ENCODE measurements around the gene ADAT3.

The ADAT3 gene

DNA sequence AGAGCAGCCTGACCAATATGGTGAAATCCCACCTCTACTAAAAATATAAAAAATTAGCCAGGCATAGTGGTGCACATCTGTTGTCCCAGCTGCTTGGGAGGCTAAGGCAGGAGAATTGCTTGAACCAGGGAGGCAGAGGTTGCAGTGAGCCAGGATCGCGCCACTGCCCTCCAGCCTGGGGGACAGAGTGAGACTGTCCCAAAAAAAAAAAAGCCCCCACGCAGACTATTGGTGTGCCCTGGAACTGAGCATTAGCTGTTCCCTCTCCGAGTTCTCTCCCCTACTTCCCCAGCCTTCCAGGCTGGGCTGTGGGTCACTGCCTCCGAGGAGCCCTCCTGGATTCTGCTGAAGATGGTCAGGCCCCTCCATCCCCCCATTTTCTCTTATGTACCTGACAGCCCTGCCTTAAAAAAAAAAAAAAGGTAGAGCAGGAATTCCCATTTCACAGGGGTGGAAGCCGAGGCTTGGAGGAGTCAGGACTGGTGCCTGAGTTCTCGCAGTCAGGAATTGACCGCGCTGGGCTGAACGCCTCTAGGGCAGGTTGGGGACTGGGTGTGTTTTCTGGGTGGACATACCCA is 1.9 kb downstream of the ADAT3 start:
- Histone ChIP-seq H3K27ac (ENCODE audit: low read length) (no peak overlapping the region), H3K9ac (ENCODE audit: low read depth, low read length) (no peak overlapping the region), H3K79me2 (ENCODE audit: insufficient read depth, low read length) (peaks cover 63% of the 10 kb centered on the region)

GRCh38 chr19:1907563-1908363 is 2.6 kb downstream of the ADAT3 start:
- peaks cover 29% of the 10 kb centered on the region for H3K4me1 ChIP-seq (ENCODE audit: insufficient read depth, low read length)
- H3K36me3 ChIP-seq (ENCODE audit: insufficient read depth, low read length): peaks cover 21% of the 10 kb centered on the region
- H4K20me1 ChIP-seq (ENCODE audit: insufficient read depth, low read length): peaks cover 29% of the 10 kb centered on the region
- no peak overlapping the region for H3K4me2 ChIP-seq (ENCODE audit: insufficient read depth, low read length)
- H3K4me3 ChIP-seq (ENCODE audit: low read depth in 1 of 2, low read length in 2 of 2): no peak overlapping the region
- H3K27ac ChIP-seq (ENCODE audit: low read length): no peak overlapping the region
- peaks cover 70% of the 10 kb centered on the region for H3K79me2 ChIP-seq (ENCODE audit: insufficient read depth, low read length)
- H2AFZ ChIP-seq (ENCODE audit: low read depth, low read length): no peak overlapping the region
- DNase-seq: no peak
- H3K27me3 ChIP-seq (ENCODE audit: insufficient read depth, low read length, poor library complexity): no peaks in the 10 kb centered on the region
- TF ChIP-seq EZH2 (IDR thresholded peaks at IDR 0.05; ENCODE audit: borderline replicate concordance, low read depth, low read length, severe bottlenecking): no peak
- TF ChIP-seq CTCF (IDR thresholded peaks at IDR 0.05; ENCODE audit: borderline replicate concordance, extremely low read depth, low read length, poor library complexity, severe bottlenecking): no peak
- H3K9me3 ChIP-seq (ENCODE audit: insufficient read depth, low read length, severe bottlenecking): no peaks in the 10 kb centered on the region
- H3K9ac ChIP-seq (ENCODE audit: low read depth, low read length): no peak overlapping the region
- ATAC-seq (ENCODE audit: insufficient read depth, low read depth): no peak

More for the DNA sequence above, 1.9 kb downstream of the ADAT3 start:
- peaks cover 26% of the 10 kb centered on the region for H4K20me1 ChIP-seq (ENCODE audit: insufficient read depth, low read length)
- H3K4me3 ChIP-seq (ENCODE audit: low read depth in 1 of 2, low read length in 2 of 2): no peak overlapping the region
- no peaks in the 10 kb centered on the region for H3K27me3 ChIP-seq (ENCODE audit: insufficient read depth, low read length, poor library complexity)
- H3K4me2 ChIP-seq (ENCODE audit: insufficient read depth, low read length): 0 out of 2 replicates have a peak overlapping the region, but pooled peaks have one; percentile 80
- no peak overlapping the region for H2AFZ ChIP-seq (ENCODE audit: low read depth, low read length)
- no peaks in the 10 kb centered on the region for H3K9me3 ChIP-seq (ENCODE audit: insufficient read depth, low read length, severe bottlenecking)
- peaks cover 15% of the 10 kb centered on the region for H3K36me3 ChIP-seq (ENCODE audit: insufficient read depth, low read length)
- peaks cover 29% of the 10 kb centered on the region for H3K4me1 ChIP-seq (ENCODE audit: insufficient read depth, low read length)
- DNase-seq (no peak), ATAC-seq (ENCODE audit: insufficient read depth, low read depth) (no peak)
- TF ChIP-seq CTCF (IDR thresholded peaks at IDR 0.05; ENCODE audit: borderline replicate concordance, extremely low read depth, low read length, poor library complexity, severe bottlenecking) (no peak), EZH2 (IDR thresholded peaks at IDR 0.05; ENCODE audit: borderline replicate concordance, low read depth, low read length, severe bottlenecking) (no peak)

DNA sequence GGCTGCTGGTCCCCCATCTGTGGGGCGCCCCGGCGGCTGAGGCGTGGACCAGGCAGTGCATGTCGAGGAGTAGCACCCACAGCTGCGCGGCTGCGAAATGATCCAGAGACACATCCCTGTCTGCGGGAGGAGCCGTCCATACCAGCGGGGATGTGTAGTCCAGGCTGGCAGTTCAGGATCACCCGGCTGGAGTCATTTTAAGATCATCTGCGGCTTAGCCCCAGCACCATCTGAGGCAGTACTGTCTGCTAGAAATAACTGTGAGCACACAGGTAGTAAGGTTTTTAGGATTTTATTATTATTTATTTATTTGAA is 3.1 kb downstream of the ADAT3 start:
- no peak for DNase-seq
- TF ChIP-seq CTCF (IDR thresholded peaks at IDR 0.05; ENCODE audit: borderline replicate concordance, extremely low read depth, low read length, poor library complexity, severe bottlenecking) (no peak), EZH2 (IDR thresholded peaks at IDR 0.05; ENCODE audit: borderline replicate concordance, low read depth, low read length, severe bottlenecking) (no peak)
- H3K9me3 ChIP-seq (ENCODE audit: insufficient read depth, low read length, severe bottlenecking): no peaks in the 10 kb centered on the region
- no peak overlapping the region for H3K4me3 ChIP-seq (ENCODE audit: low read depth in 1 of 2, low read length in 2 of 2)
- peaks cover 35% of the 10 kb centered on the region for H4K20me1 ChIP-seq (ENCODE audit: insufficient read depth, low read length)
- H3K9ac ChIP-seq (ENCODE audit: low read depth, low read length): no peak overlapping the region
- H3K79me2 ChIP-seq (ENCODE audit: insufficient read depth, low read length): peaks cover 76% of the 10 kb centered on the region
- H3K27me3 ChIP-seq (ENCODE audit: insufficient read depth, low read length, poor library complexity): no peaks in the 10 kb centered on the region
- no peak overlapping the region for H2AFZ ChIP-seq (ENCODE audit: low read depth, low read length)
- H3K4me1 ChIP-seq (ENCODE audit: insufficient read depth, low read length): peaks cover 29% of the 10 kb centered on the region
- peaks cover 27% of the 10 kb centered on the region for H3K36me3 ChIP-seq (ENCODE audit: insufficient read depth, low read length)
- no peak for ATAC-seq (ENCODE audit: insufficient read depth, low read depth)
- no peak overlapping the region for H3K27ac ChIP-seq (ENCODE audit: low read length)
- no peak overlapping the region for H3K4me2 ChIP-seq (ENCODE audit: insufficient read depth, low read length)
